Fibroblast of pulmonary artery (primary cell): ENCODE measurements around the gene NUTF2.

Experiments used
- DNase-seq: peaks from one replicate; pipeline ENCODE4 v3.0.0-alpha.2; 2010; ENCODE audit warnings: low read depth
- H3K4me3 ChIP-seq: replicated peaks from 2 replicates; pipeline ENCODE4 v1.5.1; 2011; ENCODE audit warnings: low read depth, mild to moderate bottlenecking, control low read depth, low read length, moderate library complexity
- CTCF ChIP-seq: IDR thresholded peaks from 2 replicates; pipeline ENCODE4 v1.5.1; 2011; ENCODE audit warnings: mild to moderate bottlenecking, control low read depth, low read length, inconsistent platforms; ENCODE audit errors: missing control alignments

Gene NUTF2

GRCh38 chr16:67880584-67880983 is 33.9 kb downstream of the NUTF2 start:
- H3K4me3 ChIP-seq: no peak overlapping the region
- TF ChIP-seq CTCF: no peak
- no peak for DNase-seq

GRCh38 chr16:67881621-67882161 is 35.0 kb downstream of the NUTF2 start:
- no peak for TF ChIP-seq CTCF
- no peak overlapping the region for H3K4me3 ChIP-seq
- DNase-seq: no peak

GRCh38 chr16:67882374-67883145 is 35.8 kb downstream of the NUTF2 start:
- no peak for TF ChIP-seq CTCF
- DNase-seq: no peak
- H3K4me3 ChIP-seq: no peak overlapping the region

- no peak for TF ChIP-seq CTCF
- H3K4me3 ChIP-seq: no peak overlapping the region
- no peak for DNase-seq
These were observed 36.6 kb downstream of the NUTF2 start for GRCh38 chr16:67883146-67883871.

- peak; percentile 56 for DNase-seq
- H3K4me3 ChIP-seq: no peak overlapping the region
- peak; percentile 84 for TF ChIP-seq CTCF
These were observed 37.1 kb downstream of the NUTF2 start for GRCh38 chr16:67883872-67884261.

- H3K4me3 ChIP-seq: no peak within 1 kb of the TSS
- DNase-seq: peak; percentile 91
- TF ChIP-seq CTCF: no peak
These were observed 38.0 kb downstream of the NUTF2 start, which contains the start of gene NRN1L for GRCh38 chr16:67884684-67885083. Gene NRN1L (plus strand): TSS chr16:67884885. CDS start chr16:67884904, 19 bp downstream.
